Endothelial cell of coronary artery (primary cell): ENCODE data around the gene PAX1. TPM values are rescaled to one million over a fixed set of nuclear protein-coding genes. Genes with fewer than 3 reads are reported as not detected.

Experiments used
- total RNA-seq: library from RNA; depleted of rRNA; stranded (reverse); fragments of >200 nt; gene quantifications from 2 replicates; pipeline ENCODE4 v1.2.3, GENCODE V29; 2014

PAX1 gene
- not detected in 2 replicates for total RNA-seq

DNA sequence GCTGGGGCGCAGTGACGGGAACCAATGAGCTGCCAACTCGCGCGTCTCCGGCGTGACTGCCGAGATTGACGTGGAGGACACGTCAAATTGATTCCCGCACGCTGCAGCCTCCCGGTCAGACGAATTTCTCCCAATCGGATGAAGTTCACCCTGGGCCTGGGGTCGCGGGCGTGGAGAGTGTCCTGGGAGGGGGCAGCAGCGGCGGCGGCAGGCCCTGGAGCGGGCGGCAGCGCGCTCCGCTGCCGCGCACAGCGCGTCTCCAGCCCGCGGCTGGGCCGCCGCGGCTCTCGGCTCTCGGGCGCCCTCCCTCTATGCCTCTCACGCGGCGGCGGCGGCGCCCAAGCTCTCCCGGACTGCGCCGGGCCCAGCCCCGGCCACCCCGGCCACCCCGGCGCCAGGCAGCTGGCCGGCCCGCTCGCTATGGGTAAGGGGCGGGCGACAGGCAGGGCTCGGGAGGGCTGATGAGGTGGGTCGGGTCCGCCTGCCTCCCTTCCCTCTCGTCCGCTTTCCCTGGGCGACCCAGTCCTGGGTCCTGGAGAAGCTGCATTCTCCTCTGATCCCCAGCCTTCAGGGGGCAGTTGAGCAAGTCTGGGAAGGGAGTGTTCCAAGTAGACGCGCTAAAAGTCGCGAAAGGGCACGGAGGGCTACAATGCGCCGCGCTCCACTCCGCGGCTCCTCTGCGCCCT, at the start of gene PAX1:
PAX1 (plus strand) TSS at position 90 of the 686 bp plus-strand sequence; CDS start at position 139, 49 bp downstream.

Other genes with a start within 250 kb of the PAX1 start
- not detected in 2 replicates for gene NKX2-2, start 191.6 kb upstream of the PAX1 start, total RNA-seq